Liver (tissue), 9 donors: ENCODE data around the gene CDX1. TPM values are rescaled to one million over a fixed set of nuclear protein-coding genes. Genes with fewer than 3 reads are reported as not detected.
A peak's percentile ranks its signal among the peaks of the same experiment; 100 is the strongest.

Experiments
- DNase-seq: peaks from one replicate; pipeline ENCODE4 v3.0.0-alpha.2; 2017; ENCODE audit warnings: low spot score
- H3K27ac ChIP-seq, 2 donors: one replicate each; pipeline ENCODE4 v1.7.0; 2013; ENCODE audit warnings: inconsistent platforms in 2 of 2, low read length in 2 of 2, control low read depth in 1 of 2, low read depth in 1 of 2, mild to moderate bottlenecking in 1 of 2
- H3K27me3 ChIP-seq, 4 donors: one replicate each; pipeline versions ENCODE4 v1.6.1 to v1.7.0; 2013; ENCODE audit warnings: low read length in 3 of 4, inconsistent platforms in 1 of 4, mild to moderate bottlenecking in 1 of 4, moderate library complexity in 1 of 4; ENCODE audit not compliant: control insufficient read depth in 4 of 4, insufficient read depth in 4 of 4
- H3K36me3 ChIP-seq, 4 donors: one replicate each; pipeline versions ENCODE4 v1.6.1 to v1.7.0; 2013; ENCODE audit warnings: low read length in 3 of 4, mild to moderate bottlenecking in 3 of 4, low read depth in 1 of 4, moderate library complexity in 1 of 4; ENCODE audit not compliant: control insufficient read depth in 4 of 4, insufficient read depth in 3 of 4
- H3K4me1 ChIP-seq, 4 donors: one replicate each; pipeline versions ENCODE4 v1.6.1 to v1.7.0; 2013; ENCODE audit warnings: low read length in 3 of 4, mild to moderate bottlenecking in 3 of 4, moderate library complexity in 1 of 4; ENCODE audit not compliant: control insufficient read depth in 4 of 4, insufficient read depth in 4 of 4
- H3K4me3 ChIP-seq, 3 donors: one replicate each; pipeline versions ENCODE4 v1.6.1 to v1.7.0; 2013; ENCODE audit warnings: low read length in 3 of 3, control low read depth in 1 of 3, low read depth in 1 of 3, mild to moderate bottlenecking in 1 of 3
- H3K9ac ChIP-seq, 2 donors: one replicate each; pipeline ENCODE4 v1.7.0; 2013; ENCODE audit warnings: low read length in 2 of 2, mild to moderate bottlenecking in 2 of 2, moderate library complexity in 2 of 2, control low read depth in 1 of 2, low read depth in 1 of 2
- H3K9me3 ChIP-seq, 4 donors: one replicate each; pipeline versions ENCODE4 v1.6.1 to v1.7.0; 2013; ENCODE audit warnings: low read length in 3 of 4; ENCODE audit not compliant: control insufficient read depth in 4 of 4
- EGR1 ChIP-seq, 2 donors: IDR thresholded peaks; 2 replicates each; pipeline ENCODE4 v1.6.1; 2016 to 2018; ENCODE audit warnings: antibody characterized with exemption in 2 of 2, low read depth in 2 of 2
- FOXA1 ChIP-seq: IDR thresholded peaks from 2 replicates; pipeline ENCODE4 v1.6.1; 2016; ENCODE audit warnings: antibody characterized with exemption
- FOXA2 ChIP-seq: IDR thresholded peaks from 2 replicates; pipeline ENCODE4 v1.6.1; 2016; ENCODE audit warnings: antibody characterized with exemption
- GABPA ChIP-seq, 2 donors: IDR thresholded peaks in 1 of 2; conservative IDR thresholded peaks in 1 of 2; 2 replicates each; pipeline ENCODE4 v1.6.1; 2016; ENCODE audit warnings: antibody characterized with exemption in 2 of 2, mild to moderate bottlenecking in 1 of 2, moderate library complexity in 1 of 2
- HNF4G ChIP-seq: IDR thresholded peaks from 2 replicates; pipeline ENCODE4 v1.6.1; 2016; ENCODE audit warnings: antibody characterized with exemption
- JUND ChIP-seq, 2 donors: IDR thresholded peaks; 2 replicates each; pipeline ENCODE4 v1.6.1; 2016; ENCODE audit warnings: antibody characterized with exemption in 2 of 2
- NR2F2 ChIP-seq: IDR thresholded peaks from 2 replicates; pipeline ENCODE4 v1.6.1; 2016; ENCODE audit warnings: antibody characterized with exemption
- RAD21 ChIP-seq, 2 donors: IDR thresholded peaks; 2 replicates each; pipeline ENCODE4 v1.6.1; 2016; ENCODE audit warnings: antibody characterized with exemption in 2 of 2, mild to moderate bottlenecking in 2 of 2
- RXRA ChIP-seq, 2 donors: IDR thresholded peaks; 2 replicates each; pipeline ENCODE4 v1.6.1; 2017 to 2018; ENCODE audit warnings: antibody characterized with exemption in 2 of 2, mild to moderate bottlenecking in 1 of 2
- SP1 ChIP-seq: IDR thresholded peaks from 2 replicates; pipeline ENCODE4 v1.6.1; 2018; ENCODE audit warnings: antibody characterized with exemption, mild to moderate bottlenecking
- TAF1 ChIP-seq: conservative IDR thresholded peaks from 2 replicates; pipeline ENCODE4 v1.6.1; 2016; ENCODE audit warnings: antibody characterized with exemption, mild to moderate bottlenecking
- YY1 ChIP-seq: IDR thresholded peaks from 2 replicates; pipeline ENCODE4 v1.6.1; 2016; ENCODE audit warnings: antibody characterized with exemption, mild to moderate bottlenecking
- WGBS: extraction: QIAGEN DNeasy Blood & Tissue Kit; methylation state at CpG from one replicate; pipeline ENCODE4 v1.1.7; 2013; 5-methylcytosine and 5-hydroxymethylcytosine counted together
- polyA plus RNA-seq, 2 donors: library from polyadenylated mRNA; stranded (reverse) in 1 of 2; unstranded in 1 of 2; fragments of 200-250 nt in 1 of 2; fragments of >200 nt in 1 of 2; fragmentation: Nextera tagmentation in 1 of 2; extraction: Ambion mirVana in 1 of 2; gene quantifications; one replicate each; pipeline versions ENCODE4 v1.2.1 to v1.2.3, GENCODE V29; 2013 to 2015
- total RNA-seq, 2 donors: library from RNA; depleted of rRNA; stranded (reverse); fragments of >200 nt; gene quantifications; one replicate each; pipeline ENCODE4 v1.2.3, GENCODE V29; 2014
- TF ChIP-seq, protein P1 (sequence below): IDR thresholded peaks from 2 replicates; pipeline ENCODE4 v1.6.1; 2016; ENCODE audit warnings: antibody characterized with exemption
- TF ChIP-seq, protein P2 (sequence below): IDR thresholded peaks from 2 replicates; pipeline ENCODE4 v1.6.1; 2016; ENCODE audit warnings: antibody characterized with exemption
- TF ChIP-seq, protein P3 (sequence below): IDR thresholded peaks from 2 replicates; pipeline ENCODE4 v1.6.1; 2016; ENCODE audit warnings: antibody characterized with exemption
- donor health status: healthy.
- donor health status: healthy.
- donor health status: healthy.
- donor health status: healthy.
- donor health status: healthy.

CDX1 gene
- total and polyA plus RNA-seq, 4 donors = not detected

DNA sequence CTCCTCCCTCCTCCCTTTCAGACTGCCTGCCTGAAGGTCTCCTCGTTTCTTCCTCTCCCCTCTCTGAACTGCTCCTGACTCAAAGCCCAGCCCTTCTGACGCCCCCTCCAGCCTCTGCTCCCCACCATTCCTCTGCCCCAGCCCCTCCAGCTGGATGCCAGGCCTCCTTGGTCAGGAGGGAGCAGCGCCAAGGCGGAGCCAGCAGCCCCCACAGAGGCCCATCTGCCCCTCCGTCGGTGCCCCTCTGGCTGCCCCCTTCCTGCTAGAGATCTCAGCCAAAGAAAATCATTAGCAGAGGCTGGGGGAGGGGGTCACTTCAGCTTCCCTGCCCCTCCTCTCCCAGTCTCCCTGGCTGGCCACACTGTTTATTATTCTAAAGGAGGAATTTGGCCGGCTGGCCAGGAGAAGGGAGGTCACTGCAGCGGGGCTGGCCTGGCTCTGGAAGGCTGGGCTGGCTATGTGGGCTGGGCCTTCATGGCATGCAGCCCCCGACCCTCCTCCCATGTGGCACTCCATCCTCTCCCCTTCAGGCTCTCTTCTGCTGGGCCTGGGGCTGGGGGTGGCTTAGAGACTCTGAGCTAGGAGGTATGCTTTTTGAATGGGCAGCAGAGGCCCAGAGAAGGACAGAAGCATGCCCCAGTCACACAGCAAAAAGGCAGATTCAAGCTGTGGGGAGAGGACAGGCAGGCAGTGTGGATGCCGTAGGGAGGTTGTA lies 27.9 kb upstream of the CDX1 start (continued):
- TF ChIP-seq, protein P1, sequence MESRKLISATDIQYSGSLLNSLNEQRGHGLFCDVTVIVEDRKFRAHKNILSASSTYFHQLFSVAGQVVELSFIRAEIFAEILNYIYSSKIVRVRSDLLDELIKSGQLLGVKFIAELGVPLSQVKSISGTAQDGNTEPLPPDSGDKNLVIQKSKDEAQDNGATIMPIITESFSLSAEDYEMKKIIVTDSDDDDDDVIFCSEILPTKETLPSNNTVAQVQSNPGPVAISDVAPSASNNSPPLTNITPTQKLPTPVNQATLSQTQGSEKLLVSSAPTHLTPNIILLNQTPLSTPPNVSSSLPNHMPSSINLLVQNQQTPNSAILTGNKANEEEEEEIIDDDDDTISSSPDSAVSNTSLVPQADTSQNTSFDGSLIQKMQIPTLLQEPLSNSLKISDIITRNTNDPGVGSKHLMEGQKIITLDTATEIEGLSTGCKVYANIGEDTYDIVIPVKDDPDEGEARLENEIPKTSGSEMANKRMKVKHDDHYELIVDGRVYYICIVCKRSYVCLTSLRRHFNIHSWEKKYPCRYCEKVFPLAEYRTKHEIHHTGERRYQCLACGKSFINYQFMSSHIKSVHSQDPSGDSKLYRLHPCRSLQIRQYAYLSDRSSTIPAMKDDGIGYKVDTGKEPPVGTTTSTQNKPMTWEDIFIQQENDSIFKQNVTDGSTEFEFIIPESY = no peak
- peak; percentile 24 for TF ChIP-seq YY1
- TF ChIP-seq, protein P2, sequence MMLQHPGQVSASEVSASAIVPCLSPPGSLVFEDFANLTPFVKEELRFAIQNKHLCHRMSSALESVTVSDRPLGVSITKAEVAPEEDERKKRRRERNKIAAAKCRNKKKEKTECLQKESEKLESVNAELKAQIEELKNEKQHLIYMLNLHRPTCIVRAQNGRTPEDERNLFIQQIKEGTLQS = no peak
- TF ChIP-seq HNF4G = no peak
- TF ChIP-seq RAD21 (IDR thresholded peaks at IDR 0.05) = no peak

DNA sequence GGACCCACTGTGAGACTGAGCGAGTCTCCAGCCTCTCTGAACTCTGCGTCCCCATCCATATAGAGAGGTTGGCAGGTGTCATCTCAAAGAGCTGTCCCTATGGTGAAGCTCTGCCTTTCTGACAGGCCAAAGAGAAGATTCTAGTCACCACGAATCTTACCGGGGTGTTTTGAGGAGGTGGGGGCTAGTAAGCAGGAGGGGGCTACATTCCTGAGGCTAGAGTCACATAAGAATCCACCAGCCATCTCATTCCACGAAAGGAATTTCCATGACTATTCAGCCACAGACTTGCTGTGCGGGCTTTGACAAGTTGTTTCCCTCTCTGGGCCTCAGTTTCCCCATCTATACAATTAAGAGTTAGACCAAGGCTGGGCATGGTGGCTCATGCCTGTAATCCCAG lies 27.2 kb upstream of the CDX1 start:
- peaks cover 30 to 69% (median 52%) of the 10 kb centered on the region in 4 donors for H3K4me1 ChIP-seq
- no peaks in the 10 kb centered on the region for H3K9me3 ChIP-seq
- H3K4me3 ChIP-seq = peak overlapping the region in 1 of 3 donors; percentile 4
- H3K27ac ChIP-seq = peak overlapping the region; percentile 87 to 94
- DNase-seq = no peak
- no peaks in the 10 kb centered on the region for H3K27me3 ChIP-seq
- WGBS = 75% methylated on average over 6 of the region's 6 CpGs
- TF ChIP-seq EGR1 (IDR thresholded peaks at IDR 0.05; ENCODE audit: low read depth in 2 of 2) (no peak), FOXA1 (no peak), TAF1 (no peak), SP1 (no peak), JUND (IDR thresholded peaks at IDR 0.05) (no peak), RAD21 (IDR thresholded peaks at IDR 0.05) (no peak), YY1 (no peak), NR2F2 (no peak), GABPA (IDR thresholded peaks at IDR 0.05 in 1 of 2, conservative IDR thresholded peaks at IDR 0.05 in 1 of 2) (no peak), RXRA (IDR thresholded peaks at IDR 0.05) (no peak)
- TF ChIP-seq, protein P2 = no peak
- TF ChIP-seq, protein P1 = no peak
- TF ChIP-seq, protein P3, sequence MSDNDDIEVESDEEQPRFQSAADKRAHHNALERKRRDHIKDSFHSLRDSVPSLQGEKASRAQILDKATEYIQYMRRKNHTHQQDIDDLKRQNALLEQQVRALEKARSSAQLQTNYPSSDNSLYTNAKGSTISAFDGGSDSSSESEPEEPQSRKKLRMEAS = no peak
- no peaks in the 10 kb centered on the region for H3K36me3 ChIP-seq
- no peak overlapping the region for H3K9ac ChIP-seq

DNA sequence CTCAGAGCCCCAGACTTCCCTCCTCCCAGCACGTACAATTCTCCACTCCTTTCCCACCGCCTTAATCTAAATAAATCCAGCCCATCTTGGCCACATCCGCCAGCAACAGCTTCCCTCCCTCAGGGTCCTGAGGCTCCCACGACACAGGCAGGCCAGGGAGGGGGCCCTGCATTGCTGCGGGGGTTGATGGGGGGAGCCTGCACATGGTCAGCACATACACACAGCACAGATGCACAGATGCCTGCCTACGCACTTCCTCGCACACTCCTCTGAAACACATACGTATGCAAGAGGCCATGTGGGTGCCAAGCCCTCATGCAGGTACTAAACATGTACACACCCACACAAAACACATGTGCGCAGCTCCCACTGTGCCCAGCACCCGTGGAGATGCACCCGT lies 25.7 kb upstream of the CDX1 start:
- no peaks in the 10 kb centered on the region for H3K27me3 ChIP-seq
- H3K36me3 ChIP-seq = no peaks in the 10 kb centered on the region
- H3K27ac ChIP-seq = peak overlapping the region; percentile 87 to 94
- no peak overlapping the region for H3K9ac ChIP-seq
- no peak for DNase-seq
- H3K9me3 ChIP-seq = no peaks in the 10 kb centered on the region
- no peak overlapping the region for H3K4me3 ChIP-seq
- peaks cover 28 to 64% (median 50%) of the 10 kb centered on the region in 4 donors for H3K4me1 ChIP-seq
- 81% methylated on average over 11 of the region's 11 CpGs for WGBS
- TF ChIP-seq YY1 = no peak
- TF ChIP-seq EGR1 (IDR thresholded peaks at IDR 0.05; ENCODE audit: low read depth in 2 of 2) = no peak
- no peak for TF ChIP-seq NR2F2
- no peak for TF ChIP-seq HNF4G
- no peak for TF ChIP-seq FOXA2
- TF ChIP-seq, protein P3 = no peak
- TF ChIP-seq TAF1 = no peak
- TF ChIP-seq, protein P2 = no peak
- no peak for TF ChIP-seq FOXA1
- TF ChIP-seq GABPA (IDR thresholded peaks at IDR 0.05 in 1 of 2, conservative IDR thresholded peaks at IDR 0.05 in 1 of 2) = no peak
- no peak for TF ChIP-seq SP1
